HepG2 (cell line): ENCODE results near the gene PDE4D. TPM values are rescaled to one million over a fixed set of nuclear protein-coding genes. Genes with fewer than 3 reads are reported as not detected.

Experiments used
- ATAC-seq: fragments of 200-7000 bp; cut with Tn5 transposase; 3 replicates; pipeline ENCODE4 v1.9.1; 2020; ENCODE audit warnings: mild to moderate bottlenecking, moderate library complexity
- BruUV-seq: library from RNA; stranded (reverse); fragments of 400-500 nt; replicated peaks from 2 replicates; lab custom pipeline; 2021; lab: Mats Ljungman, UMichigan
- CTCF ChIA-PET: fragments of 300-600 bp; formaldehyde crosslinking; extraction: SDS; loops from one replicate; lab custom pipeline; 2021; ENCODE audit warnings: low total read pairs, inconsistent platforms, low intra/inter-chr PET ratio; lab: Yijun Ruan, JAX
- POLR2A ChIA-PET: fragments of 350-600 bp; sonication (Branson Sonifier 250); formaldehyde crosslinking; loops from one replicate; lab custom pipeline; 2020; ENCODE audit warnings: antibody characterized with exemption, inconsistent platforms; lab: Yijun Ruan, JAX
- DNase-seq: peaks from one replicate; pipeline ENCODE4 v3.0.0-alpha.2; 2015; ENCODE audit warnings: low spot score
- FAIRE-seq: peaks from 3 replicates; lab custom pipeline; 2011; peaks lifted over from hg19 to GRCh38; lab: Jason Lieb, UNC
- H2AFZ ChIP-seq: one replicate; pipeline ENCODE4 v1.6.1; 2011; ENCODE audit warnings: low read length, inconsistent platforms
- H3K27ac ChIP-seq: fragments of 300-600 bp; 3 replicates; pipeline ENCODE4 v1.8.0; 2011; ENCODE audit warnings: mixed run types, mild to moderate bottlenecking, mixed read lengths, low read length, inconsistent platforms; ENCODE audit not compliant: insufficient read depth; ENCODE audit errors: extremely low read length
- H3K27me3 ChIP-seq, 2 experiments: fragments of 200-600 bp in 1 of 2; 2 replicates in 1 of 2; 3 replicates in 1 of 2; pipeline versions ENCODE4 v1.6.0 to v1.8.0; 2011; ENCODE audit warnings: low read length in 2 of 2, mild to moderate bottlenecking in 2 of 2, moderate library complexity in 2 of 2, inconsistent platforms in 1 of 2; ENCODE audit not compliant: insufficient read depth in 2 of 2, control insufficient read depth in 1 of 2
- H3K36me3 ChIP-seq, 2 experiments: fragments of 200-600 bp in 1 of 2; replicated peaks in 1 of 2; 2 replicates in 1 of 2; 3 replicates in 1 of 2; pipeline versions ENCODE4 v1.5.1 to v1.8.0; 2011; ENCODE audit warnings: low read length in 2 of 2, inconsistent platforms in 1 of 2; ENCODE audit not compliant: insufficient read depth in 2 of 2, control insufficient read depth in 1 of 2
- H3K4me1 ChIP-seq: 2 replicates; pipeline ENCODE4 v1.5.1; 2012; ENCODE audit warnings: low read length, inconsistent platforms; ENCODE audit not compliant: insufficient read depth
- H3K4me2 ChIP-seq: 2 replicates; pipeline ENCODE4 v1.6.0; 2011; ENCODE audit warnings: low read depth, low read length, inconsistent platforms
- H3K4me3 ChIP-seq, 3 experiments: fragments of 200-600 bp in 1 of 3; sonication (generic), shearing (Covaris generic) in 1 of 3; replicated peaks in 1 of 3; 2 replicates each; pipeline ENCODE4 v1.5.1; 2011 to 2016; ENCODE audit warnings: low read length in 3 of 3, inconsistent platforms in 2 of 3, low read depth in 2 of 3, mild to moderate bottlenecking in 2 of 3, control low read depth in 1 of 3, mixed read lengths in 1 of 3; ENCODE audit not compliant: insufficient read depth in 1 of 3
- H3K79me2 ChIP-seq: one replicate; pipeline ENCODE4 v1.6.1; 2011; ENCODE audit warnings: low read length, inconsistent platforms; ENCODE audit not compliant: insufficient read depth
- H3K9ac ChIP-seq: 2 replicates; pipeline ENCODE4 v1.6.0; 2011; ENCODE audit warnings: mild to moderate bottlenecking, low read depth, low read length, inconsistent platforms; ENCODE audit not compliant: insufficient read depth
- H3K9me3 ChIP-seq: 2 replicates; pipeline ENCODE4 v1.5.1; 2012; ENCODE audit warnings: mild to moderate bottlenecking, low read length
- H4K20me1 ChIP-seq: 2 replicates; pipeline ENCODE4 v1.6.0; 2011; ENCODE audit warnings: inconsistent platforms, mild to moderate bottlenecking, low read length, moderate library complexity; ENCODE audit not compliant: insufficient read depth
- MAFF ChIP-seq: IDR thresholded peaks from 2 replicates; pipeline ENCODE4 v1.6.1; 2011; ENCODE audit warnings: low read depth, low read length, improper control_type of control experiment
- RFX1 ChIP-seq: fragments of 450-650 bp; IDR thresholded peaks from 2 replicates; pipeline ENCODE4 v1.6.1; 2017
- TBP ChIP-seq: sonication (generic); formaldehyde crosslinking; IDR thresholded peaks from 2 replicates; pipeline ENCODE4 v1.5.0; 2020; ENCODE audit warnings: missing genetic modification reagents
- TCF12 ChIP-seq, 2 experiments: fragments of 450-650 bp in 1 of 2; sonication (generic) in 1 of 2; formaldehyde crosslinking in 1 of 2; IDR thresholded peaks; 2 replicates each; pipeline versions ENCODE4 v1.6.1 to v1.8.0; 2017 to 2022; ENCODE audit warnings: antibody characterized with exemption in 1 of 2, mild to moderate bottlenecking in 1 of 2, missing genetic modification reagents in 1 of 2, moderate library complexity in 1 of 2
- ZFY ChIP-seq: sonication (generic); formaldehyde crosslinking; IDR thresholded peaks from 2 replicates; pipeline ENCODE4 v1.4.0; 2020; ENCODE audit warnings: missing genetic modification reagents
- WGBS: methylation state at CpG from one replicate; pipeline ENCODE4 v1.1.6; 2017; ENCODE audit warnings: low lambda C conversion rate; 5-methylcytosine and 5-hydroxymethylcytosine counted together
- in situ Hi-C: cut with HindIII; loops from 2 replicates; pipeline ENCODE4 v1.10.0; 2017; ENCODE audit warnings: low pct_unique_long_range_greater_than_20kb; ENCODE audit not compliant: extremely low pct_ligation_motif_present
- intact Hi-C: fragments of 100-400 bp; cut with micrococcal nuclease; formaldehyde crosslinking; loops from one replicate; pipeline ENCODE4 v1.10.0; 2022; ENCODE audit not compliant: unreplicated experiment
- polyA plus RNA-seq, 8 experiments: library from polyadenylated mRNA; depleted of rRNA in 3 of 8; stranded (reverse) in 7 of 8; unstranded in 1 of 8; fragments of >200 nt; fragmentation: Illumina TruSeq in 4 of 8; extraction: Trizol in 4 of 8; gene quantifications; 2 replicates each; pipeline versions ENCODE4 v1.2.1 to v1.2.3, GENCODE V29; 2011 to 2016; ENCODE audit warnings: low read depth in 4 of 8, missing spikeins in 1 of 8, mixed read lengths in 1 of 8; ENCODE audit not compliant: insufficient read depth in 1 of 8
- total RNA-seq, 5 experiments: library from RNA; depleted of rRNA; stranded (reverse); fragments of >200 nt; fragmentation: Illumina TruSeq; extraction: Trizol; gene quantifications; 2 replicates each; pipeline ENCODE4 v1.2.3, GENCODE V29; 2016; ENCODE audit warnings: low read depth in 1 of 5
- TF ChIP-seq, protein P1 (sequence below): fragments of 450-650 bp; IDR thresholded peaks from 2 replicates; pipeline ENCODE4 v1.6.1; 2017
- TF ChIP-seq, protein P2 (sequence below): sonication (generic); formaldehyde crosslinking; IDR thresholded peaks from 2 replicates; pipeline ENCODE4 v1.4.0; 2020; ENCODE audit warnings: missing genetic modification reagents
- TF ChIP-seq, protein P3 (sequence below): sonication (generic); formaldehyde crosslinking; IDR thresholded peaks from 2 replicates; pipeline ENCODE4 v1.5.1; 2020; ENCODE audit warnings: mild to moderate bottlenecking, missing genetic modification reagents, moderate library complexity
- TF ChIP-seq, protein P4 (sequence below): sonication (generic); formaldehyde crosslinking; IDR thresholded peaks from 2 replicates; pipeline ENCODE4 v1.4.0; 2020; ENCODE audit warnings: missing genetic modification reagents, borderline replicate concordance
- TF ChIP-seq, protein P5 (sequence below): sonication (generic); formaldehyde crosslinking; IDR thresholded peaks from 2 replicates; pipeline ENCODE4 v1.4.0; 2020; ENCODE audit warnings: mild to moderate bottlenecking, missing genetic modification reagents, borderline replicate concordance

Gene PDE4D
- total and polyA plus RNA-seq, 2 of the 13 experiments (the other 11 are each of a cell fraction or from before 2014, with no cell fraction given): 7.0 to 12.2 TPM

DNA sequence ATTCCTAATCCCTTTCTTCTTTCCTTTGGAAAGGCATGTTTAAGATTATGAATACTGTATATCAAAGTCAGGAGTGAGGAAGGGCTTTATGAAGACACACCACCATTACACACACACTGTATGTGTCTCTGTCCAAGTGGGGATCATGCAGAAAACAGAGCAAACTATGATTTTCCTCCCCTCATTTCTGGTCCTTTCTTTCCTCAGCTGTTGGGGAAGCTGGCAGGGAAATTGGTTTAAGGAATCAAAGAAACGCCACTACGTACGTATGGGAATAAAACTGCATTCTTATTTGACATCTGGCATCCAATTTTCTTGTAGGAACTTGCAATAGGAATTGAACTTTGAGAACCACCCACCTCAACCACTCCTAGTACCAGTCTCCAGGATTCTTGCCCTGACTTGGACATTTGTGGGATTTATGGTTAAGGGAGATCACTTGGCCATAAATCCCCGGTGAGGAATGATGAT, 125.8 kb downstream of the PDE4D start:
- POLR2A ChIA-PET: no interaction called here
- H3K79me2 ChIP-seq: no peaks in the 10 kb centered on the region
- no peaks in the 10 kb centered on the region for H3K36me3 ChIP-seq
- no peak for FAIRE-seq
- H3K4me2 ChIP-seq: peak overlapping the region; percentile 66
- CTCF ChIA-PET: no interaction called here
- no peak overlapping the region for H3K9ac ChIP-seq
- 91% methylated on average over 3 of the region's 4 CpGs for WGBS
- in situ Hi-C loops: no loop called here
- no peak overlapping the region for H2AFZ ChIP-seq
- H3K4me3 ChIP-seq: peak overlapping the region; percentile 43 to 68 (median 55); a peak in 5 of 6 replicates
- no TSS peak for BruUV-seq
- H3K9me3 ChIP-seq: no peaks in the 10 kb centered on the region
- no peak; the same call in 2 of the 3 replicates for ATAC-seq
- peaks cover 35% of the 10 kb centered on the region for H3K4me1 ChIP-seq
- no peak for DNase-seq
- intact Hi-C loops: no loop called here
- H3K27ac ChIP-seq: no peak overlapping the region
- H3K27me3 ChIP-seq: no peaks in the 10 kb centered on the region
- no peaks in the 10 kb centered on the region for H4K20me1 ChIP-seq
- TF ChIP-seq, protein P1, sequence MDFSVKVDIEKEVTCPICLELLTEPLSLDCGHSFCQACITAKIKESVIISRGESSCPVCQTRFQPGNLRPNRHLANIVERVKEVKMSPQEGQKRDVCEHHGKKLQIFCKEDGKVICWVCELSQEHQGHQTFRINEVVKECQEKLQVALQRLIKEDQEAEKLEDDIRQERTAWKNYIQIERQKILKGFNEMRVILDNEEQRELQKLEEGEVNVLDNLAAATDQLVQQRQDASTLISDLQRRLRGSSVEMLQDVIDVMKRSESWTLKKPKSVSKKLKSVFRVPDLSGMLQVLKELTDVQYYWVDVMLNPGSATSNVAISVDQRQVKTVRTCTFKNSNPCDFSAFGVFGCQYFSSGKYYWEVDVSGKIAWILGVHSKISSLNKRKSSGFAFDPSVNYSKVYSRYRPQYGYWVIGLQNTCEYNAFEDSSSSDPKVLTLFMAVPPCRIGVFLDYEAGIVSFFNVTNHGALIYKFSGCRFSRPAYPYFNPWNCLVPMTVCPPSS: no peak
- TF ChIP-seq TCF12 (IDR thresholded peaks at IDR 0.05): no peak
- TF ChIP-seq TCF12 (CRISPR knock-in tag; IDR thresholded peaks at IDR 0.05): no peak
- TF ChIP-seq, protein P2, sequence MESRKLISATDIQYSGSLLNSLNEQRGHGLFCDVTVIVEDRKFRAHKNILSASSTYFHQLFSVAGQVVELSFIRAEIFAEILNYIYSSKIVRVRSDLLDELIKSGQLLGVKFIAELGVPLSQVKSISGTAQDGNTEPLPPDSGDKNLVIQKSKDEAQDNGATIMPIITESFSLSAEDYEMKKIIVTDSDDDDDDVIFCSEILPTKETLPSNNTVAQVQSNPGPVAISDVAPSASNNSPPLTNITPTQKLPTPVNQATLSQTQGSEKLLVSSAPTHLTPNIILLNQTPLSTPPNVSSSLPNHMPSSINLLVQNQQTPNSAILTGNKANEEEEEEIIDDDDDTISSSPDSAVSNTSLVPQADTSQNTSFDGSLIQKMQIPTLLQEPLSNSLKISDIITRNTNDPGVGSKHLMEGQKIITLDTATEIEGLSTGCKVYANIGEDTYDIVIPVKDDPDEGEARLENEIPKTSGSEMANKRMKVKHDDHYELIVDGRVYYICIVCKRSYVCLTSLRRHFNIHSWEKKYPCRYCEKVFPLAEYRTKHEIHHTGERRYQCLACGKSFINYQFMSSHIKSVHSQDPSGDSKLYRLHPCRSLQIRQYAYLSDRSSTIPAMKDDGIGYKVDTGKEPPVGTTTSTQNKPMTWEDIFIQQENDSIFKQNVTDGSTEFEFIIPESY: no peak
- TF ChIP-seq, protein P3, sequence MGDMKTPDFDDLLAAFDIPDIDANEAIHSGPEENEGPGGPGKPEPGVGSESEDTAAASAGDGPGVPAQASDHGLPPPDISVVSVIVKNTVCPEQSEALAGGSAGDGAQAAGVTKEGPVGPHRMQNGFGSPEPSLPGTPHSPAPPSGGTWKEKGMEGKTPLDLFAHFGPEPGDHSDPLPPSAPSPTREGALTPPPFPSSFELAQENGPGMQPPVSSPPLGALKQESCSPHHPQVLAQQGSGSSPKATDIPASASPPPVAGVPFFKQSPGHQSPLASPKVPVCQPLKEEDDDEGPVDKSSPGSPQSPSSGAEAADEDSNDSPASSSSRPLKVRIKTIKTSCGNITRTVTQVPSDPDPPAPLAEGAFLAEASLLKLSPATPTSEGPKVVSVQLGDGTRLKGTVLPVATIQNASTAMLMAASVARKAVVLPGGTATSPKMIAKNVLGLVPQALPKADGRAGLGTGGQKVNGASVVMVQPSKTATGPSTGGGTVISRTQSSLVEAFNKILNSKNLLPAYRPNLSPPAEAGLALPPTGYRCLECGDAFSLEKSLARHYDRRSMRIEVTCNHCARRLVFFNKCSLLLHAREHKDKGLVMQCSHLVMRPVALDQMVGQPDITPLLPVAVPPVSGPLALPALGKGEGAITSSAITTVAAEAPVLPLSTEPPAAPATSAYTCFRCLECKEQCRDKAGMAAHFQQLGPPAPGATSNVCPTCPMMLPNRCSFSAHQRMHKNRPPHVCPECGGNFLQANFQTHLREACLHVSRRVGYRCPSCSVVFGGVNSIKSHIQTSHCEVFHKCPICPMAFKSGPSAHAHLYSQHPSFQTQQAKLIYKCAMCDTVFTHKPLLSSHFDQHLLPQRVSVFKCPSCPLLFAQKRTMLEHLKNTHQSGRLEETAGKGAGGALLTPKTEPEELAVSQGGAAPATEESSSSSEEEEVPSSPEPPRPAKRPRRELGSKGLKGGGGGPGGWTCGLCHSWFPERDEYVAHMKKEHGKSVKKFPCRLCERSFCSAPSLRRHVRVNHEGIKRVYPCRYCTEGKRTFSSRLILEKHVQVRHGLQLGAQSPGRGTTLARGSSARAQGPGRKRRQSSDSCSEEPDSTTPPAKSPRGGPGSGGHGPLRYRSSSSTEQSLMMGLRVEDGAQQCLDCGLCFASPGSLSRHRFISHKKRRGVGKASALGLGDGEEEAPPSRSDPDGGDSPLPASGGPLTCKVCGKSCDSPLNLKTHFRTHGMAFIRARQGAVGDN (CRISPR knock-in tag): no peak
- TF ChIP-seq, protein P4, sequence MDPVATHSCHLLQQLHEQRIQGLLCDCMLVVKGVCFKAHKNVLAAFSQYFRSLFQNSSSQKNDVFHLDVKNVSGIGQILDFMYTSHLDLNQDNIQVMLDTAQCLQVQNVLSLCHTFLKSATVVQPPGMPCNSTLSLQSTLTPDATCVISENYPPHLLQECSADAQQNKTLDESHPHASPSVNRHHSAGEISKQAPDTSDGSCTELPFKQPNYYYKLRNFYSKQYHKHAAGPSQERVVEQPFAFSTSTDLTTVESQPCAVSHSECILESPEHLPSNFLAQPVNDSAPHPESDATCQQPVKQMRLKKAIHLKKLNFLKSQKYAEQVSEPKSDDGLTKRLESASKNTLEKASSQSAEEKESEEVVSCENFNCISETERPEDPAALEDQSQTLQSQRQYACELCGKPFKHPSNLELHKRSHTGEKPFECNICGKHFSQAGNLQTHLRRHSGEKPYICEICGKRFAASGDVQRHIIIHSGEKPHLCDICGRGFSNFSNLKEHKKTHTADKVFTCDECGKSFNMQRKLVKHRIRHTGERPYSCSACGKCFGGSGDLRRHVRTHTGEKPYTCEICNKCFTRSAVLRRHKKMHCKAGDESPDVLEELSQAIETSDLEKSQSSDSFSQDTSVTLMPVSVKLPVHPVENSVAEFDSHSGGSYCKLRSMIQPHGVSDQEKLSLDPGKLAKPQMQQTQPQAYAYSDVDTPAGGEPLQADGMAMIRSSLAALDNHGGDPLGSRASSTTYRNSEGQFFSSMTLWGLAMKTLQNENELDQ (CRISPR knock-in tag): no peak
- no peak for TF ChIP-seq TBP (CRISPR knock-in tag)
- TF ChIP-seq MAFF: no peak
- TF ChIP-seq, protein P5, sequence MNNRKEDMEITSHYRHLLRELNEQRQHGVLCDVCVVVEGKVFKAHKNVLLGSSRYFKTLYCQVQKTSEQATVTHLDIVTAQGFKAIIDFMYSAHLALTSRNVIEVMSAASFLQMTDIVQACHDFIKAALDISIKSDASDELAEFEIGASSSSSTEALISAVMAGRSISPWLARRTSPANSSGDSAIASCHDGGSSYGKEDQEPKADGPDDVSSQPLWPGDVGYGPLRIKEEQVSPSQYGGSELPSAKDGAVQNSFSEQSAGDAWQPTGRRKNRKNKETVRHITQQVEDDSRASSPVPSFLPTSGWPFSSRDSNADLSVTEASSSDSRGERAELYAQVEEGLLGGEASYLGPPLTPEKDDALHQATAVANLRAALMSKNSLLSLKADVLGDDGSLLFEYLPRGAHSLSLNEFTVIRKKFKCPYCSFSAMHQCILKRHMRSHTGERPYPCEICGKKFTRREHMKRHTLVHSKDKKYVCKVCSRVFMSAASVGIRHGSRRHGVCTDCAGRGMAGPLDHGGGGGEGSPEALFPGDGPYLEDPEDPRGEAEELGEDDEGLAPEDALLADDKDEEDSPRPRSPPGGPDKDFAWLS: no peak
- TF ChIP-seq RFX1: no peak
- no peak for TF ChIP-seq ZFY (CRISPR knock-in tag)
